ENCODE results near the gene TAS2R1. TPM values are rescaled to one million over a fixed set of nuclear protein-coding genes. Genes with fewer than 3 reads are reported as not detected.

The TAS2R1 gene
- total and polyA plus RNA-seq, 2 experiments from 2014 or later = not detected

DNA sequence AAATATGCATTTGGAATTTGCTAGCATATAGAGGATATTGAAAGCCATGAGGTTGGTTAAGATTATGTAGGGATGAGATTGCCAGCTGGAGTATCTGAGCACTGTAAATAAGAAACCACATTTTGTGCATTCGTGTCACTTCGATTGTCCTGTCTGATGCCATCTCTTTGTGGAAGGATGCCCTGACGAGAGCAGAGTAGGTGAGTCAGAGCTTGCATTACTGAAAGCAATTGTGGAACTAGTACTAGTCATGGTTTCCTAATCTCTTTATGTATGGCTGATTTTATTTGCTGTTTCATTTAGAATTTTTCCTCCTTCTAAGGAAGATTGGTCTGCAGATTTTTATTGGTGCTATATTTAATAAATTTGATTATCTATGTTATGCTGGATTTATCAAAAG, 14.5 kb upstream of the TAS2R1 start:
- Histone ChIP-seq H3K4me1 (ENCODE audit: insufficient read depth) (no peaks in the 10 kb centered on the region), H3K79me2 (ENCODE audit: insufficient read depth) (no peaks in the 10 kb centered on the region), H3K9me2 (ENCODE audit: insufficient read depth) (no peaks in the 10 kb centered on the region), H2AFZ (no peak overlapping the region), H3F3A (ENCODE audit: insufficient read depth) (0 out of 2 replicates have a peak, but pooled peaks cover 4% of the 10 kb centered on the region), H3K4me3 (no peak overlapping the region), H3K27ac (no peak overlapping the region), H3K9me3 (ENCODE audit: low read depth) (no peaks in the 10 kb centered on the region), H3K27me3 (replicated peaks; ENCODE audit: insufficient read depth) (peaks cover 11% of the 10 kb centered on the region), H3K9ac (no peak overlapping the region), H4K20me1 (ENCODE audit: insufficient read depth) (no peaks in the 10 kb centered on the region), H3K36me3 (ENCODE audit: low read depth) (no peaks in the 10 kb centered on the region), H3K4me2 (ENCODE audit: unreplicated experiment) (no peak overlapping the region)
- peak; percentile 79 for DNase-seq
- no peak for TF ChIP-seq EZH2 (IDR thresholded peaks at IDR 0.05; ENCODE audit: insufficient read depth, poor library complexity, severe bottlenecking)
- TF ChIP-seq EZH2phosphoT487 (IDR thresholded peaks at IDR 0.05; ENCODE audit: insufficient read depth, low read depth) = no peak
- in situ Hi-C loops (cut with MboI) = no loop called here
- 39 to 53% methylated on average over 3 of the region's 3 CpGs for WGBS, 2 experiments (ENCODE audit: low coverage in 1 of 2, low lambda C conversion rate in 2 of 2, missing lambda C conversion rate in 2 of 2)

- WGBS, 2 experiments (ENCODE audit: low coverage in 1 of 2, low lambda C conversion rate in 2 of 2, missing lambda C conversion rate in 2 of 2) = 2 to 4% methylated on average over 2 of the region's 2 CpGs
Measured at GRCh38 chr5:9642621-9643020, 12.5 kb upstream of the TAS2R1 start.

DNA sequence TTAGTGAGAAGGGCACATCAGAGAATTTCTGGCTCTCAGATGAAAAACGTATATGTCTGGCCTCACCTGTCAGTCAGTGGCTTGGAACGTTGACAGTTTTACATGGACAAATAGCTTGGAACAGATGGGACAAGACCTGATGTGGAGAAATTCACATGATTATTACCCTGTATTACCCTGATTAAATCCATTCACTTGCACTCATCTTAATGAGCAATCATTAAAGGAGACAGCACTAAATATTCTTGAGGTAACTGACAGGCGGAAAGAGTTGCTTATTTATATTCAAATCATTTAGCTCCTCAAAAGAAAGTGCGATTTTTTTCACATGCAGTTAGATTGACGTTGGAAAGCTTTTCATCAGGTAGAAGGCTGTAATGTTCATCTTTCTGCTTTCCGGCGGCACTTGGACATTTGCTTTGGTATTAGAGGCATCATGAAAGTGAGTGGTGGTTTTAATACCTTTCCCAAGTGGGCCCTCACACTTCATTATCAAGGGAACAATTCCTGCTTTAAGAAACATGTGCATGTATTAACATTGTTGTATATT, 11.7 kb upstream of the TAS2R1 start:
- Histone ChIP-seq H3K27me3 (replicated peaks; ENCODE audit: insufficient read depth) (peaks cover 11% of the 10 kb centered on the region), H4K20me1 (ENCODE audit: insufficient read depth) (no peaks in the 10 kb centered on the region), H3K4me1 (ENCODE audit: insufficient read depth) (no peaks in the 10 kb centered on the region), H3K36me3 (ENCODE audit: low read depth) (no peaks in the 10 kb centered on the region), H2AFZ (no peak overlapping the region), H3K9me2 (ENCODE audit: insufficient read depth) (no peaks in the 10 kb centered on the region), H3K79me2 (ENCODE audit: insufficient read depth) (no peaks in the 10 kb centered on the region), H3K4me3 (no peak overlapping the region), H3F3A (ENCODE audit: insufficient read depth) (0 out of 2 replicates have a peak, but pooled peaks cover 4% of the 10 kb centered on the region), H3K9me3 (ENCODE audit: low read depth) (no peaks in the 10 kb centered on the region), H3K4me2 (ENCODE audit: unreplicated experiment) (no peak overlapping the region), H3K9ac (no peak overlapping the region), H3K27ac (no peak overlapping the region)
- DNase-seq = no peak
- in situ Hi-C loops (cut with MboI) = no loop called here
- TF ChIP-seq EZH2 (IDR thresholded peaks at IDR 0.05; ENCODE audit: insufficient read depth, poor library complexity, severe bottlenecking) = no peak
- WGBS, 2 experiments (ENCODE audit: low coverage in 1 of 2, low lambda C conversion rate in 2 of 2, missing lambda C conversion rate in 2 of 2) = 57 to 58% methylated on average over 7 of the region's 7 CpGs

More at GRCh38 chr5:9642621-9643020, 12.5 kb upstream of the TAS2R1 start:
- H3K36me3 ChIP-seq (ENCODE audit: low read depth) = no peaks in the 10 kb centered on the region
- H2AFZ ChIP-seq = no peak overlapping the region
- H3K9ac ChIP-seq = no peak overlapping the region
- no peak overlapping the region for H3K4me3 ChIP-seq
- H3F3A ChIP-seq (ENCODE audit: insufficient read depth) = 0 out of 2 replicates have a peak, but pooled peaks cover 4% of the 10 kb centered on the region
- in situ Hi-C loops (cut with MboI) = no loop called here
- no peaks in the 10 kb centered on the region for H3K9me2 ChIP-seq (ENCODE audit: insufficient read depth)
- H3K9me3 ChIP-seq (ENCODE audit: low read depth) = no peaks in the 10 kb centered on the region
- no peak for DNase-seq
- no peaks in the 10 kb centered on the region for H4K20me1 ChIP-seq (ENCODE audit: insufficient read depth)
- H3K27me3 ChIP-seq (replicated peaks; ENCODE audit: insufficient read depth) = peaks cover 11% of the 10 kb centered on the region
- no peak overlapping the region for H3K4me2 ChIP-seq (ENCODE audit: unreplicated experiment)
- H3K79me2 ChIP-seq (ENCODE audit: insufficient read depth) = no peaks in the 10 kb centered on the region
- no peak for TF ChIP-seq EZH2 (IDR thresholded peaks at IDR 0.05; ENCODE audit: insufficient read depth, poor library complexity, severe bottlenecking)
- TF ChIP-seq EZH2phosphoT487 (IDR thresholded peaks at IDR 0.05; ENCODE audit: insufficient read depth, low read depth) = no peak
- H3K4me1 ChIP-seq (ENCODE audit: insufficient read depth) = no peaks in the 10 kb centered on the region
- no peak overlapping the region for H3K27ac ChIP-seq

DNA sequence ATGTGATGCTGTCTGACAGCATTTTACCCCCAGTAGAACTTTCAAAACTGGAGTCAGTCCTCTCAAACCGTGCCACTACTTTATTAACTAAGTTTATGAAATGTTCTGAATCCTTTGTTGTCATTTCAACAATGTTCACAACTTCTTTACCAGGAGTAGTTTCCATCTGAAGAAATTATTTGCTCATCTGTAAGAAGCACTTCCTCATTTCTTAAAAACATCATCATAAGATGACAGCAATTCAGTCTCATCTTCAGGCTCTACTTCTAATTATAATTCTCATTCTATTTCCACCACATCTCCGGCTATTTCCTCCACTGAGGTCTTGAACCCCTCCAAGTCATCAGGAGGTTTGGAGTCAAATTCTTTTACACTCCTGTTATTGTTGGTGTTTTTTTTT, 2.3 kb upstream of the TAS2R1 start:
- no peaks in the 10 kb centered on the region for H3F3A ChIP-seq (ENCODE audit: insufficient read depth)
- H3K27me3 ChIP-seq (replicated peaks; ENCODE audit: insufficient read depth) = no peaks in the 10 kb centered on the region
- no peaks in the 10 kb centered on the region for H3K79me2 ChIP-seq (ENCODE audit: insufficient read depth)
- TF ChIP-seq EZH2phosphoT487 (IDR thresholded peaks at IDR 0.05; ENCODE audit: insufficient read depth, low read depth) (no peak), EZH2 (IDR thresholded peaks at IDR 0.05; ENCODE audit: insufficient read depth, poor library complexity, severe bottlenecking) (no peak)
- no peaks in the 10 kb centered on the region for H3K4me1 ChIP-seq (ENCODE audit: insufficient read depth)
- no peaks in the 10 kb centered on the region for H3K9me2 ChIP-seq (ENCODE audit: insufficient read depth)
- no peaks in the 10 kb centered on the region for H4K20me1 ChIP-seq (ENCODE audit: insufficient read depth)
- no peak overlapping the region for H3K9ac ChIP-seq
- in situ Hi-C loops (cut with MboI) = no loop called here
- no peak for DNase-seq
- H3K27ac ChIP-seq = no peak overlapping the region
- H3K4me3 ChIP-seq = no peak overlapping the region
- H3K9me3 ChIP-seq (ENCODE audit: low read depth) = no peaks in the 10 kb centered on the region
- H3K4me2 ChIP-seq (ENCODE audit: unreplicated experiment) = no peak overlapping the region
- 24 to 46% methylated on average over 2 of the region's 2 CpGs for WGBS, 2 experiments (ENCODE audit: low coverage in 1 of 2, low lambda C conversion rate in 2 of 2, missing lambda C conversion rate in 2 of 2)
- H2AFZ ChIP-seq = no peak overlapping the region
- H3K36me3 ChIP-seq (ENCODE audit: low read depth) = no peaks in the 10 kb centered on the region

DNA sequence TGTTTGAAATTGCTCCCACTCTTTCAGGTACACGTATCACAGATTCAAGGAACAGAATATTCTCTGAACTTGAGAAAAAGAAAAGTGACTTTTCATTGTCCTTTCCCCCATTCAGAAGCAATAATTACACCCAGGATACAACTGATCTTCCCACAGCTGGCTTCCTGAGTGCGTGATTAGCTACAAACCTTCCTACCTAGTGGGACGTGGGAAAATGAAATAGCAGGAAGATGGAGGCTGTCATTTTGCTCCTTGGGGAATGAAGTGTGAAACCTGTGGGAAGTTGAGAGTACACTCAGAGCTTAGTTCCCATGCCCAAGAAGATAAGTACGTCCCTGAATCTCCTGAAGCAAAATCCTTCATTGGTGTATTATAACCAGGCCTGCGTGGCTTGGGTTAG, 2.6 kb downstream of the TAS2R1 start:
- H3K9me3 ChIP-seq (ENCODE audit: low read depth) = no peaks in the 10 kb centered on the region
- H2AFZ ChIP-seq = no peak overlapping the region
- no peaks in the 10 kb centered on the region for H3K79me2 ChIP-seq (ENCODE audit: insufficient read depth)
- H3K4me3 ChIP-seq = no peak overlapping the region
- DNase-seq = no peak
- in situ Hi-C loops (cut with MboI) = no loop called here
- H3K27ac ChIP-seq = no peak overlapping the region
- 78 to 81% methylated on average over 5 of the region's 5 CpGs for WGBS, 2 experiments (ENCODE audit: low coverage in 1 of 2, low lambda C conversion rate in 2 of 2, missing lambda C conversion rate in 2 of 2)
- H4K20me1 ChIP-seq (ENCODE audit: insufficient read depth) = no peaks in the 10 kb centered on the region
- peaks cover 10% of the 10 kb centered on the region for H3K4me1 ChIP-seq (ENCODE audit: insufficient read depth)
- H3K36me3 ChIP-seq (ENCODE audit: low read depth) = no peaks in the 10 kb centered on the region
- H3K9me2 ChIP-seq (ENCODE audit: insufficient read depth) = no peaks in the 10 kb centered on the region
- TF ChIP-seq EZH2 (IDR thresholded peaks at IDR 0.05; ENCODE audit: insufficient read depth, poor library complexity, severe bottlenecking) (no peak), EZH2phosphoT487 (IDR thresholded peaks at IDR 0.05; ENCODE audit: insufficient read depth, low read depth) (no peak)
- no peak overlapping the region for H3K4me2 ChIP-seq (ENCODE audit: unreplicated experiment)
- no peaks in the 10 kb centered on the region for H3K27me3 ChIP-seq (replicated peaks; ENCODE audit: insufficient read depth)
- 0 out of 2 replicates have a peak, but pooled peaks cover 8% of the 10 kb centered on the region for H3F3A ChIP-seq (ENCODE audit: insufficient read depth)
- H3K9ac ChIP-seq = no peak overlapping the region

All from GM23248 (cell line).